Activated CD4-positive, alpha-beta T cell treated with anti-CD3 and anti-CD28 coated beads, Interleukin-2, Interleukin-4, amounts not matched to agents 100 ng/mL and 50 ng/mL, durations not matched to agents 16 hours and 8 hours (primary cell): ENCODE measurements around the gene VEZF1.
"Not testable (repeated sequence)": the region's sequence is repeated elsewhere in the genome, so short reads cannot be mapped to it uniquely, and the experiment has no call there.

Experiments used
- DNase-seq: peaks from one replicate; pipeline ENCODE4 v3.0.0-alpha.2; 2020; ENCODE audit warnings: low spot score

VEZF1 gene

GRCh38 chr17:57974053-57974824 is 13.8 kb downstream of the VEZF1 start:
- not testable (repeated sequence) for DNase-seq

DNA sequence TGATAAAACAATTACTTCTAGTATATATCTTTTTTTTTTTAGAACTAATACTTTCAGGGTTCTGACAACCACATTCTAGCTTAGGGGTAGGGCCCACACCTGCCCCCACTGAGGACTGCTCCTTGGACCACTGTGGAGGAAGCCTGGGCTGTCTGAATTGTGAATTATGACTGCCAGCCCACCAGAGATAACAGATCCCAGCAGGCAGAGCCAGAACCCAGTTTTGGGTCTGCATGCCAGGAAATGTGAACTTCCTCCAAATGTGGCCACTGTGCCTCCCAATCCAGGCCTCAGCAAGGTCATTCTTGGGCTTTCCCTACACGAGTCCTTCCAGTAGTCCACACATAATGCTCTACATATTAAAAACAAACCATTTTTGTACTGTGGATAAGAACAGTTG is 15.9 kb downstream of the VEZF1 start:
- no peak for DNase-seq

DNA sequence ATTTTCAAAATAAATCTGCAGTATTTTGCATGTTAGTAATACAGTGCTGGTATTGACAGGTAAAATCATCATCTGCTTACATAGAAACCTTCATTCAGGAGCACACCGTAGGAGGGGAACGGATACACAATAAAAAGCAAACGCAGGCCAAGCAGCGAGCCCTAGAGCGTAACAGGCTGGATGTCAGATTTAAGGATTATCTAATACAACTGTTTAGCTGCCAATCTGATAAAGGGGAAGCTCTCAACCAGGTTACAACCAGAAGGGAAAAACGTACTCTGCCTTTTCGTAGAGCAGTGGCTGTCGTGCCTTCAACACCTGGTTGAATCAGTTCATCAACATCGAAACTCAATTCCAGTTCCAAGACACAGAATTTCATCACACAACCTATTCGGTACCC is 16.5 kb downstream of the VEZF1 start:
- no peak for DNase-seq

- no peak for DNase-seq
Observed at GRCh38 chr17:57970710-57971109, 17.3 kb downstream of the VEZF1 start.

DNA sequence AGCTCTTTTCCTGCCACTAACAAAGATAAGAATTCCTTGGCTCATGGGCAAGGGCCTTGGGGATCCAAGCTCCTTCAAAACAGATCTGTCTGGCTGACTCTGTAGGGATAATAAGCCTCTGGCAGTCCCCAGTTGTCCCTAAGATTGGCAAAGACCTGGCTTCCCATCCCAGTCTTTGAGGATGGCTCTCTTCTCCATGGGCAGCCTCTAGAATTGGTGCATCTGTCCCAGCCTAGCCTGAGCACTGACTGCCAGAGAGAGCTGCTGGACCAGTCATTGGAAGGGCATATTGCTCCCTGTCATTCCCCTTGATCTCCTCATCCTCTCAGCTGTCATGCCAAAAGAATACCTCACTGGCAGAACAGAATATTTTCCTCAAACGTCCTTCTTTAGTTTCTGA is 19.6 kb downstream of the VEZF1 start:
- no peak for DNase-seq

DNA sequence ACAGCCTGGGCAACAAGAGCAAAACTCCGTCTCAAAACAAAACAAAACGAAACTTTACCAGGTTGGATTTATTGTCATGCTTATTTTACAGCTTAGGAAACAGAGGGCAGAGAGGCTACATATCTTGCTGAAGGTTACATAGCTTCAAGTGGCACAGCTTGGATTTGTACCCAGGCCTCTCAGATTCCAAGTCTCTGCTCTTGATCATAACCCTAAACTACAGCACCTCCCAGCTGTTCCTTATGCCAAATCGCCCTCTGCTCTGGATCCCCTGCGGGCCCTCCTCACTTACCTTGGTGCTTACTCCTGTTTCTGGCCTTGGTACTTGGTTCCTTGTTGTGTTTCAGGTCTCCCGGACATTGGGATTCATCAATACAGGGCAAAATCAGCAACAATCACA is 21.2 kb downstream of the VEZF1 start:
- no peak for DNase-seq

DNA sequence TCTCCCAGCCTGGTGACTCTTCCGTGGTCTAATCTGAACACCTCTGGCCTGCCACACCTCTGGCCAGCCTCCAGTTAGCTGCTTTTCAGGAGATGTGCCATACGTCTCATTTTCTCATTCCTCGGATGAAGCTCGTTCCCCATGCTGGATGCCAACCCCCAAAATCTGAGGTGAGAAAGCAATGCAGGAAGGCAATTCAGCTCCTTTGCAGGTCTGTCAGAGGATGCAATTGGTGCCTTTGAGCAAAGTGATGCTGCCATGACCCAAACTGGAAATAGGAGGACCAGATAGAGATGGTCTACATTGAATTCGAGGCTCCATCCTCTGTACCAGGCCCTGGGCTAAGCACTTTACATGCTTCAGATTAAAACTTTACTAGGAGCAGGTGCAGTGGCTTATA is 21.8 kb downstream of the VEZF1 start:
- DNase-seq = no peak

DNA sequence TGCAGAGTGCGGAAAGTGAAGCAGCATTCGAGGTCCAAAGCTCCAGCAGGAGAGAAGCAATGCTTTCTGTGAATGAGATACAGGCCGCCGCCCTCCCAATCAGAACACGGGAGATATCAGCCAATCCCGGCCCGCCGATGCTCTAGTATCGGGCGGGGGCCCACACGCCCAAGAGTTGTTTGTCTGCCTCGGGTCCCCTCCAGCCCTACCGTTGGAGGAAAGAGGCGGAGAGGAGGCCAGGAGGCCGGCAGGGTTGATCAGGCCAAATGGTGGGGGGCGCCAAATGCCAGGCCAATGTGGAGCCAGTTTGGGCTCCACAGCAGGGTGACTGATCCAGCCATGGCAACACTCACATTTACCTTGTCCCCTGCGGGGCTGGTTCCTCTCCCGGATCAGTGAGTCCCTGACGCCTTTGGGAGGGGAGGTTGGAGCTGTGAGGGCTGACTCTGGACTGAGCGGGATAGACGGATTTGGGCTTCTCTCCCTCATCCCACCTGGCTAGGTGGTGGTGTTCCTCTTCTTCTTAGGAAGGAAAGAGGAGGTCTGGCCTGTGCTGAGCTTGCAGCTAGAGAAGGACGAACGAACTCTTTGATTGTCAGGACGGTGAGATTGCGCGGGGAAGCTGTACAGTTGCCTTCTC is 22.4 kb downstream of the VEZF1 start:
- DNase-seq = no peak

GRCh38 chr17:57963149-57963511 is 24.9 kb downstream of the VEZF1 start:
- no peak for DNase-seq

DNA sequence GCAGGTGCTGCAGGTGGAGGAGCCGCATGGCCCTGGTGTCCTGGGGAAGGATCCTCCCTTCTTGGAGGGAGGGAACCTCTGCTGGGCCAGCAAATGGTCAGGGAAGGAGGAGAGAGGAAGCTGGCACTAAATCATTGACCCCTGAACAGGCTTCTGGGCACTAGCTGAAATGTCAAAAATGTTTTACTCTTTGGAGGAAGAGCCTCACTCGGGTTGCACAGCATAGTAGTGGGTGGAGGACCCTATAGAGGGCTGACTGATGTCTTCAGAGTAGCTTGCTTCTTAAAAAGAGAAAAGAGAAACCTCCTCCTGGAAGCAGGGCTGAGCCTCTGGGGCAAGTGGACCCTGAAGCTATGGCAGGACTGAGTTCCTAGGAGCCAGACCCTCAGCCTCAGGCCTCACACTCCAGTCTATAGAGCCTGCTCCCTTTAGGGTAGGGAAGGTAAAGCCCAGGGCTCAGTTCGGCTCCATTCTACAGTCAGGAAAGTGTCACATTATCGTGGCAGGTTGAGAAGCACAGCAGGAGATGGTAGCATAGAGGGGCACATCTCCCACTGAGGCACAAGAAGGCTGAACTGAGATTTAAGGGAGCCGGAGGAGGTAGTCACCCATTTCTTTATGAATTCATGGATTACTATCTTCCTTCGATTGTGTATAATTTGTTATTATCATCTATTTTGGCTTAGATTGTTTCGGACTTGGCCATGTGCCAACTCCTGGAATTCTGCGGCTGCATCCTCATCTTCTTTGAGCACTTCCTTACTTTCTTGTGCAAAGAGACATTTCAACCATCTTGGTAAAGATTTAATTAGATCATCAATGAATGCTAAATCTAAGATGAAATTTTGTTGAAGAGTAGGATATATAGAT is 25.5 kb downstream of the VEZF1 start:
- no peak for DNase-seq

DNA sequence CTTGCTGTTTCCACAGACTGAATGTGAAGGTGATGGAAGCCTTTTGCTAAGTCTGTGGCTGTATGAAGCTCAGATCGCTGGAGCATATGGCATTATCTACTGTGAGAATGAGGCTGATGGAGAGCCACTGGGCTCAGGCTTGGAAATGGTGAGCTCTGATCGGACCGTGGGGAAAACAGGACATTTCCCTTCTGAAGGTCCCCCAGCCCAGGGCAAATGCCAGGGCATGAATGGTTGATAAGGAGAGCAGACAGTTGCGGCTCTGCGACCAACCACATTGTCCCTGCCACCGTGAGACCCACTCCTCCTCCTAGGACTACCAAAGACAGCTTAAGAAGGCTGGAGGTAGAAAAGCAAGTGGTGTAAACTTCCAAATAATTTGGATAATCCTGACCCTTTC is 28.1 kb downstream of the VEZF1 start:
- no peak for DNase-seq

- not testable (repeated sequence) for DNase-seq
Observed at GRCh38 chr17:57958391-57958790, 29.7 kb downstream of the VEZF1 start.

DNA sequence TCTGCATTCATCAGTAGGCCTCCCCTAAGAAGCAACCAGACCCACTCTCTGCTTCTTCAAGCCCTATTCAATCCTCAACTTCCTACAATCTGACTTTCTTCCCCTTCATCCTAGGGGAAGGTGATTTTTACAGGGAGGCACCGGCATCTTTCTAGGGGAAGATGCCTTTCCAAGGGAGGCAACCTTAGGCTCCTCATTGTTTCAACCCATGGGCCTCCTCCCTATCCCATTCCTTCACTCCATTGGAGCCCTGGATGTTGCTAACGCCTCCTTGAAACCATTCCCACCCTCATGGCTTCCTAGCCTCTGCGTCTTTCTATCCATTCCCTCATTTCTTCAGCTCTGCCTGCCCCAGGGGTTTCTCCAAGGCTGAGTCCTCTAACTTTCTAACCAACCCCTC is 30.2 kb downstream of the VEZF1 start:
- no peak for DNase-seq

DNA sequence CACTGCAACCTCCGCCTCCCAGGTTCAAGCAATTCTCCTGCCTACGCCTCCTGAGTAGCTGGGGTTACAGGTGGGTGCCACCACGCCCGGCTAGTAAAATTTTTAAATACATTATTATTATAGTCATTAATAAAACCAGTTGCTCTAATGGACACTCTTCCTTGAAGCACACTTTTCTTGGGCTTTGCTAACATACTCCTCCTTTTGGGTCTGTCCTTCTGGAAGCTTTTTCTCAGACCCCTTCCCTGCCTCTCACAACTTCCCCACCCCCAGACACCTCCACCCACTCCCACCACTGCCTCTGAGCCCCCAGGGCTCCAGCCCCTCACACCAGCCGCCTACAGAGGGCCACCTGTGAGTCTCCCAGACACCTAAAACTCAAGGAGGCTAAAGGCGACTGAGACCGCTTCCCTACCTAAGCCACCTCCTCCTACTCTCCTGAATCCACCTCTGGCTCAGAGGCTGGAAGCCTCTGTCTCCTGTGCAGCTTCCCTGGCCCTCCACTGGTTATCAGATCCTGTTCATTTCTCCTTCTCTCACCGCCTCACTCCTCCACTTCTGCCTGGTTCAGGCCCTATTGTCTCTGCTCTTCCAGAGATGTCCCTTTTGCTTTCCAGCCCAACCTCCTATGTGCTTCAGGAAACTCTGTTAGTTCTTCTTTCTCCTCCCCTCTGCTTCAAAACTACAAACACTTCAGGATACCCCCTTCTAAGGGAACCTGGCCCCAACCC is 30.8 kb downstream of the VEZF1 start:
- DNase-seq = no peak

- peak; percentile 45 for DNase-seq
Observed at GRCh38 chr17:57956291-57957119, 31.5 kb downstream of the VEZF1 start.

GRCh38 chr17:57955183-57955931 is 32.7 kb downstream of the VEZF1 start, which contains the start of gene CUEDC1:
TSS of gene CUEDC1 (minus strand) at chr17:57955412. CDS start at chr17:57885564, 69,848 bp downstream.
- peak; percentile 56 for DNase-seq

DNA sequence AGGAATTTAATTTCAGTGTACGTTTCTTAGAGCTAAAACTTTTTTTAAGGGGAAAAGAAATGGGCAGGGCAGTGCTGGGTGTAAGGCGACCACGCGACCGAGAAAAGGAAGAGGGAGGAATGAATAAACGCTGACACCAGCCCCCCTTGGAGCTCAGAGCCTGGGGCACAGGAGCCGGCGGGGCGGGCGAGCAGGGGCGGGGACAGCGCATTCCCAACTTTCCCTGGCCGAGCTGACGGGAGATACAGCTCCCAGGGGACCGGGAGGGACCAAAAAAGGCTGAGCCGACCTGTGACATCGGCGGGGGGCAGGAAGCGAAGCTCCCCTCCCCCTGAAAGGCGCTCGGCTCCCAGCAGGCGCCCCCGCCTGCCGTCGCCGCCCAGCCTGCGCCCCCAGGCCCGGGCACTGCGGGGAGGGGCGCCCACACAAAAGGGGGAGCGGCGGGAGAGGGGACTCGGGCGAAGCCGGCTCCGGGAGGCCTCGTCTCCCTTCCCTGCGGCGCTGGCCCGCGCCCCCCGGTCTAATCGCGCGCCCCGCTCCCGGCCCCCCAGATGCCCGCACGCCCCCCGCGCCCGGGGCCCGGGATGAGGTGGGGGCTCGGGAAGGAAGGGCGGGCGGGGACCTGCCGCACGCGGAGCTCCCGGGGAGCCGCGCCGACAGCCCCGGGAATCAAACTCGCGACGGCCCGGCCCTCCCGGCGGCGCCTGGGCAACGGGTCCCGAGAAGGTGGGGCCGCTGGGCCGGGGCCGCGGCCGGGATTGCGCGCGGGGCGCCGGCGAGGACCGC is 33.5 kb downstream of the VEZF1 start:
- DNase-seq = no peak

- DNase-seq = no peak
Observed at GRCh38 chr17:57953705-57954396, 34.2 kb downstream of the VEZF1 start.

GRCh38 chr17:57953219-57953618 is 34.8 kb downstream of the VEZF1 start:
- DNase-seq = no peak
